WTC11 (cell line): Measurements from ENCODE around the gene OR2D3.

Experiments used
- CTCF ChIP-seq: fragments of 200-600 bp; IDR thresholded peaks from 2 replicates; pipeline ENCODE4 v1.8.0; 2022; ENCODE audit warnings: antibody characterized with exemption
- PRDM15 ChIP-seq: sonication (generic); formaldehyde crosslinking; IDR thresholded peaks from 2 replicates; pipeline ENCODE4 v1.8.0; 2022; ENCODE audit warnings: missing genetic modification reagents

GRCh38 chr11:6962673-6963072, 41.9 kb downstream of the OR2D3 start:
- TF ChIP-seq PRDM15 (CRISPR knock-in tag) (no peak), CTCF (no peak)
